ENCODE results near the gene SSPN.

DNA sequence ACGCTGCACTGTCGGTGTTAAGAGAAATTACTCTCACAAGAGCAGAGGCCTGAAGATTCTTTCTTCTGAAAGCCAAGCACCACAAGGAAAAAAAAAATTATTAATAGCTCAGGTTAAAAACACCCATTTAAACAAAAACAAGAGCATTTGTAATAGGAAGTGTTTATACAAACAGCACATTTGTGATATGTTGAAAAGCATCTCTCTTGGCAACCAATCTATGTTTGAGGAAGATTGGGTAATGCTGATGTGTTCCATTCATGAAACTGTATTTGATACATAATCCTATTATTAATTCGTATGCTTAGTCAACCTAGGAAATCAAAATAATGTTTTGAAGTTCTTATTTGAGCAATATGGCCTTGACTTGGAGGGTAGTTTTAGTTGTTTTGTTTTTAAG lies 36.5 kb downstream of the SSPN start:
- TF ChIP-seq, protein P1, sequence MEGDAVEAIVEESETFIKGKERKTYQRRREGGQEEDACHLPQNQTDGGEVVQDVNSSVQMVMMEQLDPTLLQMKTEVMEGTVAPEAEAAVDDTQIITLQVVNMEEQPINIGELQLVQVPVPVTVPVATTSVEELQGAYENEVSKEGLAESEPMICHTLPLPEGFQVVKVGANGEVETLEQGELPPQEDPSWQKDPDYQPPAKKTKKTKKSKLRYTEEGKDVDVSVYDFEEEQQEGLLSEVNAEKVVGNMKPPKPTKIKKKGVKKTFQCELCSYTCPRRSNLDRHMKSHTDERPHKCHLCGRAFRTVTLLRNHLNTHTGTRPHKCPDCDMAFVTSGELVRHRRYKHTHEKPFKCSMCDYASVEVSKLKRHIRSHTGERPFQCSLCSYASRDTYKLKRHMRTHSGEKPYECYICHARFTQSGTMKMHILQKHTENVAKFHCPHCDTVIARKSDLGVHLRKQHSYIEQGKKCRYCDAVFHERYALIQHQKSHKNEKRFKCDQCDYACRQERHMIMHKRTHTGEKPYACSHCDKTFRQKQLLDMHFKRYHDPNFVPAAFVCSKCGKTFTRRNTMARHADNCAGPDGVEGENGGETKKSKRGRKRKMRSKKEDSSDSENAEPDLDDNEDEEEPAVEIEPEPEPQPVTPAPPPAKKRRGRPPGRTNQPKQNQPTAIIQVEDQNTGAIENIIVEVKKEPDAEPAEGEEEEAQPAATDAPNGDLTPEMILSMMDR (conservative IDR thresholded peaks at IDR 0.05; ENCODE audit: low read depth in 2 of 2) = no peak
- TF ChIP-seq ZNF114 (CRISPR knock-in tag; IDR thresholded peaks at IDR 0.05) (no peak), EZH2 (IDR thresholded peaks at IDR 0.05; ENCODE audit: low read depth, unreplicated experiment) (no peak), POLR2AphosphoS5 (IDR thresholded peaks at IDR 0.05; ENCODE audit: low read depth) (no peak), EZH2phosphoT487 (IDR thresholded peaks at IDR 0.05; ENCODE audit: unreplicated experiment) (no peak)
- TF ChIP-seq, protein P2, sequence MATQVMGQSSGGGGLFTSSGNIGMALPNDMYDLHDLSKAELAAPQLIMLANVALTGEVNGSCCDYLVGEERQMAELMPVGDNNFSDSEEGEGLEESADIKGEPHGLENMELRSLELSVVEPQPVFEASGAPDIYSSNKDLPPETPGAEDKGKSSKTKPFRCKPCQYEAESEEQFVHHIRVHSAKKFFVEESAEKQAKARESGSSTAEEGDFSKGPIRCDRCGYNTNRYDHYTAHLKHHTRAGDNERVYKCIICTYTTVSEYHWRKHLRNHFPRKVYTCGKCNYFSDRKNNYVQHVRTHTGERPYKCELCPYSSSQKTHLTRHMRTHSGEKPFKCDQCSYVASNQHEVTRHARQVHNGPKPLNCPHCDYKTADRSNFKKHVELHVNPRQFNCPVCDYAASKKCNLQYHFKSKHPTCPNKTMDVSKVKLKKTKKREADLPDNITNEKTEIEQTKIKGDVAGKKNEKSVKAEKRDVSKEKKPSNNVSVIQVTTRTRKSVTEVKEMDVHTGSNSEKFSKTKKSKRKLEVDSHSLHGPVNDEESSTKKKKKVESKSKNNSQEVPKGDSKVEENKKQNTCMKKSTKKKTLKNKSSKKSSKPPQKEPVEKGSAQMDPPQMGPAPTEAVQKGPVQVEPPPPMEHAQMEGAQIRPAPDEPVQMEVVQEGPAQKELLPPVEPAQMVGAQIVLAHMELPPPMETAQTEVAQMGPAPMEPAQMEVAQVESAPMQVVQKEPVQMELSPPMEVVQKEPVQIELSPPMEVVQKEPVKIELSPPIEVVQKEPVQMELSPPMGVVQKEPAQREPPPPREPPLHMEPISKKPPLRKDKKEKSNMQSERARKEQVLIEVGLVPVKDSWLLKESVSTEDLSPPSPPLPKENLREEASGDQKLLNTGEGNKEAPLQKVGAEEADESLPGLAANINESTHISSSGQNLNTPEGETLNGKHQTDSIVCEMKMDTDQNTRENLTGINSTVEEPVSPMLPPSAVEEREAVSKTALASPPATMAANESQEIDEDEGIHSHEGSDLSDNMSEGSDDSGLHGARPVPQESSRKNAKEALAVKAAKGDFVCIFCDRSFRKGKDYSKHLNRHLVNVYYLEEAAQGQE (IDR thresholded peaks at IDR 0.05; ENCODE audit: unreplicated experiment) = no peak
